K562 (cell line): Measurements from ENCODE around the gene DNAJB7. TPM values are rescaled to one million over a fixed set of nuclear protein-coding genes. Genes with fewer than 3 reads are reported as not detected.

Experiments
- ARNT ChIP-seq, 2 experiments: fragments of 450-650 bp; IDR thresholded peaks; 2 replicates each; pipeline ENCODE4 v1.6.1; 2016; ENCODE audit warnings: mild to moderate bottlenecking in 1 of 2
- ATF7 ChIP-seq: fragments of 450-650 bp; IDR thresholded peaks from 2 replicates; pipeline ENCODE4 v1.7.1; 2014; ENCODE audit warnings: mild to moderate bottlenecking, moderate library complexity
- CEBPZ ChIP-seq: fragments of 150-350 bp; IDR thresholded peaks from 2 replicates; pipeline ENCODE4 v1.6.1; 2014; ENCODE audit warnings: low read depth, mild to moderate bottlenecking, low read length, borderline replicate concordance
- ELF1 ChIP-seq: fragments of 200-800 bp; sonication (Bioruptor generic); IDR thresholded peaks from 2 replicates; pipeline ENCODE4 v1.6.1; 2016; ENCODE audit warnings: missing genetic modification characterization, missing compliant biosample characterization
- FOXP4 ChIP-seq: sonication (generic); formaldehyde crosslinking; IDR thresholded peaks from 2 replicates; pipeline ENCODE4 v1.8.0; 2022; ENCODE audit warnings: mild to moderate bottlenecking, missing genetic modification reagents, borderline replicate concordance
- HNRNPUL1 ChIP-seq: fragments of 200-400 bp; formaldehyde crosslinking; IDR thresholded peaks from 2 replicates; pipeline ENCODE4 v1.6.1; 2017; ENCODE audit warnings: low read length
- MTA2 ChIP-seq: fragments of 450-650 bp; IDR thresholded peaks from 2 replicates; pipeline ENCODE4 v1.6.1; 2016; ENCODE audit warnings: low read depth
- NCOA4 ChIP-seq: fragments of 450-650 bp; IDR thresholded peaks from 2 replicates; pipeline ENCODE4 v1.6.1; 2018; ENCODE audit warnings: mild to moderate bottlenecking; ENCODE audit not compliant: partially characterized antibody
- NFIX ChIP-seq: fragments of 250-450 bp; sonication (Bioruptor Pico); IDR thresholded peaks from 2 replicates; pipeline ENCODE4 v1.4.0; 2020; ENCODE audit warnings: low read depth, mild to moderate bottlenecking, moderate library complexity
- NONO ChIP-seq, 2 experiments: fragments of 200-400 bp in 1 of 2; fragments of 450-650 bp in 1 of 2; formaldehyde crosslinking in 1 of 2; IDR thresholded peaks; 2 replicates each; pipeline ENCODE4 v1.6.1; 2017; ENCODE audit warnings: low read depth in 2 of 2, mild to moderate bottlenecking in 2 of 2, moderate library complexity in 2 of 2, low read length in 1 of 2
- SRSF3 ChIP-seq: fragments of 200-400 bp; formaldehyde crosslinking; IDR thresholded peaks from 2 replicates; pipeline ENCODE4 v1.6.1; 2016; ENCODE audit warnings: mild to moderate bottlenecking, low read length, moderate library complexity; ENCODE audit not compliant: insufficient read depth
- TFAP4 ChIP-seq: sonication (generic); formaldehyde crosslinking; IDR thresholded peaks from 2 replicates; pipeline ENCODE4 v1.8.0; 2022; ENCODE audit warnings: missing genetic modification reagents, mild to moderate bottlenecking, moderate library complexity, borderline replicate concordance
- VEZF1 ChIP-seq: fragments of 200-800 bp; sonication (Bioruptor generic); IDR thresholded peaks from 2 replicates; pipeline ENCODE4 v1.6.1; 2017; ENCODE audit warnings: missing genetic modification characterization, missing compliant biosample characterization
- ZBTB43 ChIP-seq: sonication (generic); formaldehyde crosslinking; IDR thresholded peaks from 2 replicates; pipeline ENCODE4 v1.8.0; 2023; ENCODE audit warnings: mild to moderate bottlenecking, missing genetic modification reagents
- ZBTB7A ChIP-seq: IDR thresholded peaks from 2 replicates; pipeline ENCODE4 v1.6.1; 2011; ENCODE audit warnings: low read depth, mild to moderate bottlenecking, low read length, moderate library complexity, borderline replicate concordance; ENCODE audit not compliant: control insufficient read depth
- ZNF57 ChIP-seq: fragments of 450-650 bp; formaldehyde crosslinking; IDR thresholded peaks from 2 replicates; pipeline ENCODE4 v1.4.0; 2020; ENCODE audit warnings: mild to moderate bottlenecking, moderate library complexity
- ZNF668 ChIP-seq: fragments of 250-450 bp; sonication (Bioruptor Pico); IDR thresholded peaks from 2 replicates; pipeline ENCODE4 v1.8.0; 2022; ENCODE audit warnings: mild to moderate bottlenecking, inconsistent platforms
- ZSCAN29 ChIP-seq: fragments of 450-650 bp; IDR thresholded peaks from 2 replicates; pipeline ENCODE4 v1.6.1; 2017
- polyA plus RNA-seq, 8 experiments: library from polyadenylated mRNA; depleted of rRNA in 4 of 8; stranded (reverse) in 5 of 8; unstranded in 3 of 8; fragments of >200 nt; fragmentation: Nextera tagmentation in 2 of 8; fragmentation: Illumina TruSeq in 1 of 8; extraction: Ambion mirVana in 2 of 8; extraction: Trizol in 1 of 8; gene quantifications; 2 replicates each; pipeline versions ENCODE4 v1.2.1 to v1.2.3, GENCODE V29; 2011 to 2014; ENCODE audit warnings: inconsistent platforms in 1 of 8, missing spikeins in 1 of 8
- total RNA-seq, 7 experiments: library from RNA; depleted of rRNA in 6 of 7; stranded (reverse); fragments of >200 nt in 6 of 7; fragmentation: Illumina TruSeq in 2 of 7; extraction: Trizol in 2 of 7; gene quantifications; 2 replicates each; pipeline versions ENCODE4 v1.2.1 to v1.2.3, GENCODE V29; 2011 to 2021; ENCODE audit warnings: low replicate concordance in 1 of 7

DNAJB7 gene
- total and polyA plus RNA-seq, 9 of the 15 experiments (the other 6 are each of a cell fraction or from before 2014, with no cell fraction given): 0.13 to 0.21 TPM; not detected in 7

- TF ChIP-seq ZSCAN29 (peak; percentile 54; the same call in 1 of the 2 replicates), MTA2 (no peak), ZBTB7A (0 out of 2 replicates have a peak, but pooled peaks have one; percentile 4), ATF7 (no peak), NCOA4 (no peak), TFAP4 (0 out of 2 replicates have a peak, but pooled peaks have one; percentile 12), CEBPZ (no peak), ELF1 (tag) (peak; percentile 61; the same call in 1 of the 2 replicates), ZBTB43 (CRISPR knock-in tag) (no peak), VEZF1 (peak; percentile 100), ZNF668 (CRISPR knock-in tag) (no peak), HNRNPUL1 (no peak), NONO (IDR thresholded peaks at IDR 0.05; ENCODE audit: low read depth in 2 of 2, low read length in 1 of 2) (no peak), FOXP4 (no peak), NFIX (CRISPR knock-in tag) (no peak), ARNT (IDR thresholded peaks at IDR 0.05) (no peak), SRSF3 (no peak), ZNF57 (CRISPR knock-in tag) (no peak)
These were observed 42.9 kb downstream of the DNAJB7 start, which contains the start of gene SLC25A17 (continued) for GRCh38 chr22:40818747-40819598.
